Kidney (tissue), 14 donors: Measurements from ENCODE around the gene N4BP2L2. TPM values are rescaled to one million over a fixed set of nuclear protein-coding genes. Genes with fewer than 3 reads are reported as not detected.

ENCODE experiments used
- DNase-seq, 5 donors: peaks; one replicate each; pipeline ENCODE4 v3.0.0-alpha.2; 2013 to 2020
- FAIRE-seq: peaks from 2 replicates; lab custom pipeline; 2012; peaks lifted over from hg19 to GRCh38; lab: Jason Lieb, UNC
- H3K27ac ChIP-seq, 2 donors: one replicate each; pipeline ENCODE4 v1.7.0; 2013; ENCODE audit warnings: low read depth in 2 of 2, low read length in 2 of 2, inconsistent platforms in 1 of 2
- H3K27me3 ChIP-seq: one replicate; pipeline ENCODE4 v1.7.1; 2013; ENCODE audit warnings: low read length, inconsistent platforms; ENCODE audit not compliant: control insufficient read depth, insufficient read depth
- H3K36me3 ChIP-seq, 3 donors: one replicate each; pipeline versions ENCODE4 v1.7.0 to v1.7.1; 2013; ENCODE audit warnings: low read length in 3 of 3, control low read depth in 1 of 3, inconsistent platforms in 1 of 3; ENCODE audit not compliant: insufficient read depth in 3 of 3, control insufficient read depth in 2 of 3
- H3K4me1 ChIP-seq, 3 donors: one replicate each; pipeline versions ENCODE4 v1.7.0 to v1.7.1; 2013; ENCODE audit warnings: low read length in 3 of 3, inconsistent platforms in 1 of 3, low read depth in 1 of 3; ENCODE audit not compliant: control insufficient read depth in 2 of 3, insufficient read depth in 2 of 3
- H3K4me3 ChIP-seq, 3 donors: one replicate each; pipeline versions ENCODE4 v1.7.0 to v1.8.1; 2013; ENCODE audit warnings: low read length in 3 of 3, control low read depth in 1 of 3, inconsistent platforms in 1 of 3
- H3K9ac ChIP-seq, 3 donors: one replicate each; pipeline versions ENCODE4 v1.7.0 to v1.7.1; 2013; ENCODE audit warnings: low read length in 3 of 3, control low read depth in 1 of 3, inconsistent platforms in 1 of 3
- H3K9me3 ChIP-seq, 3 donors: one replicate each; pipeline versions ENCODE4 v1.7.0 to v1.7.1; 2013; ENCODE audit warnings: low read length in 3 of 3, control low read depth in 1 of 3, inconsistent platforms in 1 of 3; ENCODE audit not compliant: control insufficient read depth in 2 of 3, insufficient read depth in 1 of 3
- intact Hi-C: fragments of 100-400 bp; cut with DNase I; formaldehyde crosslinking; loops from one replicate; pipeline ENCODE4 v1.11.1; 2022
- polyA plus RNA-seq: library from polyadenylated mRNA; stranded (reverse); fragments of 350-450 nt; fragmentation: Illumina TruSeq; extraction: RNeasy Lipid Tissue Mini Kit (QIAGEN cat#74804); gene quantifications from one replicate; pipeline ENCODE4 v1.2.3, GENCODE V29; 2014; ENCODE audit warnings: low read depth, low replicate concordance; ENCODE audit not compliant: insufficient read depth
- total RNA-seq: library from RNA; stranded (reverse); fragmentation: NEBNext Ultra II Directional; extraction: Animal tissue kit (Norgen Biotek cat#: 25700); gene quantifications from one replicate; pipeline ENCODE4 v1.2.1, GENCODE V29; 2021
- TF ChIP-seq, protein P1 (sequence below): IDR thresholded peaks from 3 replicates; pipeline ENCODE4 v1.5.1; 2012; ENCODE audit warnings: mild to moderate bottlenecking, moderate library complexity, borderline replicate concordance; ENCODE audit not compliant: insufficient read depth; ENCODE audit errors: extremely low read depth
- donor health status: control.
- donor health status: control.
- donor health status: control.
- donor health status: control.
- donor health status: control.
- donor health status: DM: yes; HTN: yes; CAD: no.
- donor health status: Normal renal cell carcinoma (clear cell type).

N4BP2L2 gene
- total and polyA plus RNA-seq, 2 donors from 2014 or later: 71.3 to 165 TPM

DNA sequence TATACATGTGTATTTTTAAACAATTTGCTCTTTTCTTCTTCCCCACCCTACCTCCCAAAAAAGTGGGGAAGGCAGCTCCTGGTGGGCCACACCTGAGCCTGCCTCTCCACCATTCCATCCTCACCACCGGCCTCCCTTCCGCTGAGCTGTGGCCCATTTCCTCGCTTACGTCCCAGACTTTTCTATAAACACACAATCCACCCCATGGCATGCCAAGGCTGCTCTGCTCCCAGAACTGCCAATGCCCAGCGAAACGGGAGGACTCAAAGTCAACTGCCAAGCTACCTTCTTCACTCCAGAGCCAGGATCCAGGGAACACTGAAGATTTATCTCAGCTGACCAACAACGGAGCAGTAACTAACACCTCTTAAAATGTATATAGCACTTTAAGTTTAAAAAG, 113.4 kb downstream of the N4BP2L2 start:
- H3K27ac ChIP-seq: no peak overlapping the region

GRCh38 chr13:32423592-32423991, 115.0 kb downstream of the N4BP2L2 start:
- TF ChIP-seq, protein P1, sequence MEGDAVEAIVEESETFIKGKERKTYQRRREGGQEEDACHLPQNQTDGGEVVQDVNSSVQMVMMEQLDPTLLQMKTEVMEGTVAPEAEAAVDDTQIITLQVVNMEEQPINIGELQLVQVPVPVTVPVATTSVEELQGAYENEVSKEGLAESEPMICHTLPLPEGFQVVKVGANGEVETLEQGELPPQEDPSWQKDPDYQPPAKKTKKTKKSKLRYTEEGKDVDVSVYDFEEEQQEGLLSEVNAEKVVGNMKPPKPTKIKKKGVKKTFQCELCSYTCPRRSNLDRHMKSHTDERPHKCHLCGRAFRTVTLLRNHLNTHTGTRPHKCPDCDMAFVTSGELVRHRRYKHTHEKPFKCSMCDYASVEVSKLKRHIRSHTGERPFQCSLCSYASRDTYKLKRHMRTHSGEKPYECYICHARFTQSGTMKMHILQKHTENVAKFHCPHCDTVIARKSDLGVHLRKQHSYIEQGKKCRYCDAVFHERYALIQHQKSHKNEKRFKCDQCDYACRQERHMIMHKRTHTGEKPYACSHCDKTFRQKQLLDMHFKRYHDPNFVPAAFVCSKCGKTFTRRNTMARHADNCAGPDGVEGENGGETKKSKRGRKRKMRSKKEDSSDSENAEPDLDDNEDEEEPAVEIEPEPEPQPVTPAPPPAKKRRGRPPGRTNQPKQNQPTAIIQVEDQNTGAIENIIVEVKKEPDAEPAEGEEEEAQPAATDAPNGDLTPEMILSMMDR: no peak
- intact Hi-C loops: no loop called here
- H3K36me3 ChIP-seq: no peaks in the 10 kb centered on the region
- no peaks in the 10 kb centered on the region for H3K9me3 ChIP-seq
- H3K27me3 ChIP-seq: no peaks in the 10 kb centered on the region
- H3K27ac ChIP-seq: no peak overlapping the region
- FAIRE-seq: no peak
- peaks cover 0 to 8% (median 4%) of the 10 kb centered on the region in 3 donors for H3K4me1 ChIP-seq
- H3K4me3 ChIP-seq: no peak overlapping the region
- H3K9ac ChIP-seq: no peak overlapping the region
- DNase-seq: no peak

More for the DNA sequence above, 113.4 kb downstream of the N4BP2L2 start:
- no peaks in the 10 kb centered on the region for H3K9me3 ChIP-seq
- no peak for FAIRE-seq
- no peak overlapping the region for H3K9ac ChIP-seq
- no peak overlapping the region for H3K4me3 ChIP-seq
- no peak for DNase-seq
- H3K36me3 ChIP-seq: peaks cover 0 to under 1% (median 0%) of the 10 kb centered on the region in 3 donors
- intact Hi-C loops: no loop called here
- no peaks in the 10 kb centered on the region for H3K27me3 ChIP-seq
- TF ChIP-seq, protein P1: no peak
- peaks cover 0 to 10% (median 4%) of the 10 kb centered on the region in 3 donors for H3K4me1 ChIP-seq

- no peak for FAIRE-seq
- TF ChIP-seq, protein P1: no peak
- intact Hi-C loops: no loop called here
- no peak overlapping the region for H3K9ac ChIP-seq
- no peaks in the 10 kb centered on the region for H3K36me3 ChIP-seq
- DNase-seq: no peak
- H3K27me3 ChIP-seq: no peaks in the 10 kb centered on the region
- H3K4me1 ChIP-seq: no peaks in the 10 kb centered on the region
- H3K4me3 ChIP-seq: no peak overlapping the region
- H3K9me3 ChIP-seq: no peaks in the 10 kb centered on the region
- no peak overlapping the region for H3K27ac ChIP-seq
Observed at GRCh38 chr13:32419862-32420261, 118.7 kb downstream of the N4BP2L2 start.

DNA sequence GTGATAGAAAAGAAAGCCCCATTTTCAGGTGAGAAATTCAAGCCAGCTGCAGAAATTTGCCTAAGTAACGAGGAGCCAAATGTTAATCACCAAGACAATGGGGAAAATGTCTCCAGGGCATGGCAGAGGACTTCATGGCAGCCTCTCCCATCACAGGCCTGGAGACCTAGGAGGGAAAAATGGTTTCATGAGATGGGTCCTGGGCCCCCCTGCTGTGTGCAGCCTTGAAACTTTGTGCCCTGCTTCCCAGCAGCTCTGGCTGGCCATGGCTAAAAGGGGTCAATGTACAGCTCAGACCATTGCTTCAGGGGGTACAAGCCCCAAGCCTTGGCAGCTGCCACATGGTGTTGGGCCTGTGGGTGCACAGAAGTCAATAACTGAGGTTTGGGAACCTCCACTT, 120.6 kb downstream of the N4BP2L2 start:
- FAIRE-seq: no peak
- TF ChIP-seq, protein P1: no peak
- Histone ChIP-seq H3K27me3 (no peaks in the 10 kb centered on the region), H3K9me3 (no peaks in the 10 kb centered on the region), H3K9ac (no peak overlapping the region), H3K27ac (no peak overlapping the region), H3K4me1 (peaks cover 0 to 4% (median 0%) of the 10 kb centered on the region in 3 donors), H3K36me3 (no peaks in the 10 kb centered on the region), H3K4me3 (no peak overlapping the region)
- intact Hi-C loops: no loop called here
- DNase-seq: no peak
